Mesothelial cell of epicardium (in vitro differentiated cells): ENCODE measurements around the gene ENPP6. TPM values are rescaled to one million over a fixed set of nuclear protein-coding genes. Genes with fewer than 3 reads are reported as not detected.

Source experiments
- DNase-seq, 2 experiments: peaks; one replicate each; pipeline ENCODE4 v3.0.0; 2021; ENCODE audit warnings: low spot score in 2 of 2; ENCODE audit not compliant: unreplicated experiment in 2 of 2
- H3K27ac Mint-ChIP-seq: 2 replicates; pipeline ENCODE4 v1.8.0; 2021; ENCODE audit warnings: mixed read lengths
- H3K27me3 Mint-ChIP-seq: 2 replicates; pipeline ENCODE4 v1.8.0; 2021; ENCODE audit warnings: low read depth, mixed read lengths
- H3K36me3 Mint-ChIP-seq: 2 replicates; pipeline ENCODE4 v1.8.0; 2021; ENCODE audit warnings: mixed read lengths
- H3K4me1 Mint-ChIP-seq: 2 replicates; pipeline ENCODE4 v1.8.0; 2021; ENCODE audit warnings: mixed read lengths
- H3K4me3 Mint-ChIP-seq: 2 replicates; pipeline ENCODE4 v1.8.0; 2021; ENCODE audit warnings: mild to moderate bottlenecking, moderate library complexity, mixed read lengths
- H3K9me3 Mint-ChIP-seq: 2 replicates; pipeline ENCODE4 v1.8.0; 2021; ENCODE audit warnings: mixed read lengths
- total RNA-seq: library from RNA; stranded (reverse); gene quantifications from 3 replicates; pipeline ENCODE4 v1.2.1, GENCODE V29; 2021
- TF ChIP-seq, protein P1 (sequence below): fragments of 200-600 bp; sonication (generic); IDR thresholded peaks from one replicate; pipeline ENCODE4 v1.5.0; 2021; ENCODE audit warnings: antibody characterized with exemption; ENCODE audit not compliant: unreplicated experiment

Gene ENPP6
- total RNA-seq, 1 donor from 2014 or later = 0.11 TPM

DNA sequence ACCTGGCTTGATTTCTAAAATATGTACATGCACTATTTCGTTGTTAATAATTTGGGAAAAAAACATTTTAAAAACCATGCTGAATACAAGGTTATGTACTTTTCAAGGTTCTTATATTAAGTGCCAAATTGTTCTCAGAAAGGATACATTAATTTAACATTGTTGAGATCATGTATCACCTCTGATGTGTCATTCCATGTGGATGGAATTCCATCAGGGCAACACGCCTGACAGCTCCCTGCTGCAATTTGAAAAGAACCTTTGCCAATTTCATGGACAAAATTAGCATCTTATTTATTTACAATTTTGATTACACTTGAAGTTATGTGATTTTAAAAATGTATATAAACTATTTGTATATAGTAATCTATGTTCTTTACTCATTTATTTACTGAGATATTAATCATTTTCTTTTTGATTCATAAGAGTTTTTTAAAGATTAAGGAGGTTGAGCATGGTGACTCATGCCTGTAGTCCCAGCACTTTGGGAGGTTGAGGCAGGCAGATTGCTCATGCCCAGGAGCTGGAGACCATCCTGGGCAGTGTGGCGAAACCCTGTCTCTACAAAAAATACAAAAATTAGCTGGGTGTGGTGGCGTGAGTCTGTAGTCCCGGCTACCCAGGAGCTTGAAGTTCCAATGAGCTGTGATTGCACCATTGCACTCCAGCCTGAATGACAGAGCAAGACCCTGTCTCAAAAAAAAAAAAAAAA lies 142.8 kb downstream of the ENPP6 start:
- no peaks in the 10 kb centered on the region for H3K4me1 Mint-ChIP-seq
- H3K27ac Mint-ChIP-seq = no peak overlapping the region
- no peaks in the 10 kb centered on the region for H3K27me3 Mint-ChIP-seq
- no peak for DNase-seq
- TF ChIP-seq, protein P1, sequence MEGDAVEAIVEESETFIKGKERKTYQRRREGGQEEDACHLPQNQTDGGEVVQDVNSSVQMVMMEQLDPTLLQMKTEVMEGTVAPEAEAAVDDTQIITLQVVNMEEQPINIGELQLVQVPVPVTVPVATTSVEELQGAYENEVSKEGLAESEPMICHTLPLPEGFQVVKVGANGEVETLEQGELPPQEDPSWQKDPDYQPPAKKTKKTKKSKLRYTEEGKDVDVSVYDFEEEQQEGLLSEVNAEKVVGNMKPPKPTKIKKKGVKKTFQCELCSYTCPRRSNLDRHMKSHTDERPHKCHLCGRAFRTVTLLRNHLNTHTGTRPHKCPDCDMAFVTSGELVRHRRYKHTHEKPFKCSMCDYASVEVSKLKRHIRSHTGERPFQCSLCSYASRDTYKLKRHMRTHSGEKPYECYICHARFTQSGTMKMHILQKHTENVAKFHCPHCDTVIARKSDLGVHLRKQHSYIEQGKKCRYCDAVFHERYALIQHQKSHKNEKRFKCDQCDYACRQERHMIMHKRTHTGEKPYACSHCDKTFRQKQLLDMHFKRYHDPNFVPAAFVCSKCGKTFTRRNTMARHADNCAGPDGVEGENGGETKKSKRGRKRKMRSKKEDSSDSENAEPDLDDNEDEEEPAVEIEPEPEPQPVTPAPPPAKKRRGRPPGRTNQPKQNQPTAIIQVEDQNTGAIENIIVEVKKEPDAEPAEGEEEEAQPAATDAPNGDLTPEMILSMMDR = no peak
- peaks cover 37% of the 10 kb centered on the region for H3K9me3 Mint-ChIP-seq
- no peak overlapping the region for H3K4me3 Mint-ChIP-seq
- H3K36me3 Mint-ChIP-seq = peaks cover 32% of the 10 kb centered on the region

DNA sequence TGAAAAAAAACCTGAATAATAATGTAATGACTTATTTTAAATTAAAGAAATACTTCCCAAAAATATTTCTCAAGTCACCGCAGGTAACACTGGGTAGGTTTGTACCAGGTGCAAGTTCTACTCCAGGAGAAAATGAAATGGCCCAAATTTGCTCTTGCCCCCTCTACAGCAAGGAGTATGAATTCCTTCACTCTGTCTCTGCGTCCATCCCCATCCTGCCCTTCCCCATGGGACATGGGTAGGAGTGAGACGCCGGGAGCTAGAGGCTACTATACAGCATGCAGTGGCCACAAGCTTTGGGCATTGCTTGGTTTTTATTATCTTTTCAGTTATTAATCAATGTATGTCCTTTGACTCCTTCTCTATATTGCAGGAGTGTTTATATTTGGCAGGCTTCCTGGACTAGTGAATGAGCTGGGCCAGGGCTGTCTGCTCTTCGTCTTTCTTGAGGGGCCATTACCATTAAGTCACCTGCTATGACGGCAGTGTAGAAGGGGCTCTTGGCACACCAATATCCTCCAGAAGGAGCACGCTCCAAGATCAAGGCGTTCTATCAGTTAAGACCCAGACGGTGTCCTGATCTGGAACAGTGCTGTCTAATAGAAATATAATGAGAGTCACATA lies 149.6 kb downstream of the ENPP6 start:
- no peak for DNase-seq
- no peak overlapping the region for H3K4me3 Mint-ChIP-seq
- H3K36me3 Mint-ChIP-seq = peaks cover 24% of the 10 kb centered on the region
- H3K27ac Mint-ChIP-seq = peak overlapping the region; percentile 23
- peaks cover 17% of the 10 kb centered on the region for H3K4me1 Mint-ChIP-seq
- H3K9me3 Mint-ChIP-seq = peaks cover 22% of the 10 kb centered on the region
- H3K27me3 Mint-ChIP-seq = no peaks in the 10 kb centered on the region
- TF ChIP-seq, protein P1 = no peak

DNA sequence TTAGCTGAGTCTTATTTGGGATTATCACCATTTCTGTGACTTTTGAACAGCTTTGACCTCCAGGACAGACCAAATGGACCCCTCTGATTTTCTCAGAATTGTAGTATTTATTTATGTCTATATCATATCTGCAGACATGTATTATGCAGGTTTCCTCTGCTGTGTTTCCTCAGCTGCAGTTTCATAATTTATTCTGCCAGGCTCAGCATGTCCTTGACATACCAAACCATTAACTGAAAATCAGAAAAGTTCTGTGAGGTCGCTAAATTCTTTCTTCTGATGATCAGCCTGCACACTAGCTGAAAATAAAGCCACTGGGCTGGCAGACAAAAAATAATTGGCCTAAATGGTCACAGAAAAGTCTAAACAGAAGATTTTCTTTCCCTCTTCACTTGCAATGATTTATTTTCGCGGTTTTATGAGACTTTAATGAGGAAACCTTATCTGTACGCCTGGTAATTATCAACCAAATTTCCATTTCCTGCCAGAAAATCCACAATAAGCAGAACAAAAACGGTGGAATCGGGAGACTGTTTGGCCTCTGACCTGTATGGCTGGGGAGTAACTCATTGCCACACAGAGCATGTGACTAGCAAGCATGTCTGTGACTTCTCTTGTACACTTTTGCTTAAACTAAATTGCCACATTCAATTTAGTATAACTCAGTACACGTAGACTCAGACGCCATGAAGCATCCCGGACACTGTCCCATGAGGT lies 150.9 kb downstream of the ENPP6 start:
- Mint-ChIP-seq H3K36me3 (peaks cover 11% of the 10 kb centered on the region), H3K9me3 (peaks cover 9% of the 10 kb centered on the region), H3K27ac (peak overlapping the region; percentile 44), H3K4me1 (peaks cover 17% of the 10 kb centered on the region), H3K4me3 (no peak overlapping the region), H3K27me3 (no peaks in the 10 kb centered on the region)
- TF ChIP-seq, protein P1 = no peak
- no peak for DNase-seq

DNA sequence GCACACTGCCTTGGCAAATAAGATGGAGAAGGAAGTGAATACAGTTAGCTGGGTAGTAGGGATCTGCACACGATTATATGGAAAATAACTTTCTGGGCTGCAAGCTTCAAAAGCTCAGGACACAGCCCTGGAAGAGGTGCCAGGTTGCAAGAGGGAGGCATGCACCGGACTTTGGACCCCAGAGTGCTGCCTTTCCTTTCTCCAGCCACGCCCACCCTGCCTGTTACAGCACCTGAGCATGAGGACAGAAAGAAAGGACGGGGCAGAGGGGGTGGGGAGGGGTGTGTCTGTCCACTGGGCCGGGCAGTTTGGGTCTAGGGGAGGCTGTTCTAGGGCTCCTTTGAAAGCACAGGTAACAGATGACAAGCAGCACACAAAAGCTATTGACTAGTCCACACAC lies 152.8 kb downstream of the ENPP6 start:
- no peak overlapping the region for H3K4me3 Mint-ChIP-seq
- peaks cover 10% of the 10 kb centered on the region for H3K36me3 Mint-ChIP-seq

DNA sequence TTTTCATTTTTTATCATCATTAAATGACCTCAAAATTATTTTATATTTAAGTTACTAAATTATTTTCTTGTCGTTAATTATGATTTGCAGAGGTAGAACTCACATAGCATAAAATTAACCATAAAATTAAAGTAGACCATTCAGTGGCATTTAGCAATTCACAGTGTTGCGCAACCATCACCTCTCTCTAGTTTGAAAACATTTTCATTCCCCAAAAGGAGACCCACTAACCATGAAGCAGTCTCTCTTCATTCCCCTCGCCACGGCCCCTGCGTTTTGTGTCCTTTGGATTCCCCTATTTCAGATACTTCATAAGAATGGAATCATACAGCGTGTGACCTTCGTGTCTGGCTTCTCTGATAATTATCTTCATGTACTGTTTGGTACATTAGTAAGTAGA lies 154.9 kb downstream of the ENPP6 start:
- Mint-ChIP-seq H3K36me3 (peaks cover 10% of the 10 kb centered on the region), H3K27me3 (no peaks in the 10 kb centered on the region), H3K9me3 (no peaks in the 10 kb centered on the region), H3K4me3 (no peak overlapping the region), H3K27ac (no peak overlapping the region), H3K4me1 (peaks cover 19% of the 10 kb centered on the region)
- DNase-seq = no peak
- TF ChIP-seq, protein P1 = no peak

More for the DNA sequence above, 152.8 kb downstream of the ENPP6 start:
- Mint-ChIP-seq H3K27me3 (no peaks in the 10 kb centered on the region), H3K27ac (no peak overlapping the region), H3K9me3 (no peaks in the 10 kb centered on the region), H3K4me1 (peaks cover 17% of the 10 kb centered on the region)
- TF ChIP-seq, protein P1 = no peak
- no peak for DNase-seq
